Sigmoid colon (tissue), 4 donors: ENCODE results near the gene MKNK2.

ENCODE experiments used
- EP300 ChIP-seq, 4 donors: sonication (generic); formaldehyde crosslinking; IDR thresholded peaks; one replicate each; pipeline ENCODE4 v1.6.1; 2017; ENCODE audit warnings: antibody characterized with exemption in 4 of 4
- POLR2A ChIP-seq, 2 donors: fragments of 450-650 bp; IDR thresholded peaks; one replicate each; pipeline ENCODE4 v1.6.1; 2016; ENCODE audit warnings: antibody characterized with exemption in 2 of 2, mild to moderate bottlenecking in 2 of 2, moderate library complexity in 2 of 2
- POLR2AphosphoS5 ChIP-seq, 4 donors: sonication (generic); formaldehyde crosslinking; IDR thresholded peaks; one replicate each; pipeline ENCODE4 v1.6.1; 2017; ENCODE audit warnings: antibody characterized with exemption in 4 of 4
- TF ChIP-seq, protein P1 (sequence below), 4 experiments: fragments of 450-650 bp in 3 of 4; fragments of 200-600 bp in 1 of 4; IDR thresholded peaks; one replicate each; pipeline ENCODE4 v1.5.1; 2016 to 2019; ENCODE audit warnings: antibody characterized with exemption in 4 of 4, mild to moderate bottlenecking in 3 of 4, moderate library complexity in 2 of 4

DNA sequence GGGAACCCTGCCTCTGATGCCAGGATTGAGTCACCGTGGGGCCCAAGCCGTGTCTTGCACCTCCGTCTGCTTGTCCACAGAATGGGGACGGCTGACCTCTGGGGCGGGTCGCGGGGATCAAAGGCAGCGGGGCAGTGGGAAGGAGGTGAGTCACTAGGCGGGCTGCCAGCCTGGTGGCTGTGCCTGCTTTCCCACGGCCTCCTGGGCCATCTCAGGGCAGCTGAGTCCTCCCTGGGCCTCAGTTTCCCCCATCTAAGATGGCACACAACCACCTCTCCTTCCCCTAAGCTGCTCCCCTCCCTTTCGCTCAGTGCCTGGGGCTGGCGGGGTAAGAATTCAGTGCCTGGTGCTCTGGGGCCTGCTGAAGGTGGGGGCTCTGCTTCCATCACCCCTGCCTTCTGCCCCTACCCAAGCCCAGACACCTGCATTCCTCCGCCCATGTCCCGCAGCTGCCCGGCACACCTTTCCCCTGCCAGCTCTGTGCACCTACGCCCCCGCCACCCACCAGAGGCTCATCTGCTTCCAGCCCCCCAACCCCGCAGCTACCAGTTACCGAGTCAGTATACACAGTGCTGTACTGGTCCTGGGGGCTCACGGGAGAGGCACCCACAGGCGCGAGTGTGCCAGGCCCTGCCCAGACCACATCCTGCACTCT is 3.5 kb downstream of the MKNK2 start:
- TF ChIP-seq POLR2A (IDR thresholded peaks at IDR 0.05) (no peak), POLR2AphosphoS5 (IDR thresholded peaks at IDR 0.05) (peak in 3 of 4 donors; percentile 31 to 44 (median 43)), EP300 (IDR thresholded peaks at IDR 0.05) (no peak)
- TF ChIP-seq, protein P1, sequence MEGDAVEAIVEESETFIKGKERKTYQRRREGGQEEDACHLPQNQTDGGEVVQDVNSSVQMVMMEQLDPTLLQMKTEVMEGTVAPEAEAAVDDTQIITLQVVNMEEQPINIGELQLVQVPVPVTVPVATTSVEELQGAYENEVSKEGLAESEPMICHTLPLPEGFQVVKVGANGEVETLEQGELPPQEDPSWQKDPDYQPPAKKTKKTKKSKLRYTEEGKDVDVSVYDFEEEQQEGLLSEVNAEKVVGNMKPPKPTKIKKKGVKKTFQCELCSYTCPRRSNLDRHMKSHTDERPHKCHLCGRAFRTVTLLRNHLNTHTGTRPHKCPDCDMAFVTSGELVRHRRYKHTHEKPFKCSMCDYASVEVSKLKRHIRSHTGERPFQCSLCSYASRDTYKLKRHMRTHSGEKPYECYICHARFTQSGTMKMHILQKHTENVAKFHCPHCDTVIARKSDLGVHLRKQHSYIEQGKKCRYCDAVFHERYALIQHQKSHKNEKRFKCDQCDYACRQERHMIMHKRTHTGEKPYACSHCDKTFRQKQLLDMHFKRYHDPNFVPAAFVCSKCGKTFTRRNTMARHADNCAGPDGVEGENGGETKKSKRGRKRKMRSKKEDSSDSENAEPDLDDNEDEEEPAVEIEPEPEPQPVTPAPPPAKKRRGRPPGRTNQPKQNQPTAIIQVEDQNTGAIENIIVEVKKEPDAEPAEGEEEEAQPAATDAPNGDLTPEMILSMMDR (IDR thresholded peaks at IDR 0.05): no peak
